Mammary microvascular endothelial cell (primary cell): ENCODE results near the gene PGRMC1. TPM values are rescaled to one million over a fixed set of nuclear protein-coding genes. Genes with fewer than 3 reads are reported as not detected.

ENCODE experiments used
- total RNA-seq: library from RNA; depleted of rRNA; stranded (reverse); fragments of >200 nt; gene quantifications from 2 replicates; pipeline ENCODE4 v1.2.3, GENCODE V29; 2015

PGRMC1 gene
- 72.0 and 77.0 TPM in 2 replicates for total RNA-seq

GRCh38 chrX:119235872-119236622, at the start of gene PGRMC1:
PGRMC1 (plus strand) TSS chrX:119236285; CDS start chrX:119236364, 79 bp downstream.

Other genes starting within 250 kb of the PGRMC1 start
- gene CT47C1, start 163.3 kb upstream of the PGRMC1 start, total RNA-seq, result not detected in 2 replicates
- not detected in 2 replicates for gene KIAA1210, start 108.5 kb upstream of the PGRMC1 start, total RNA-seq
- gene SLC25A43, start 163.1 kb downstream of the PGRMC1 start, total RNA-seq, result 21.2 and 22.1 TPM in 2 replicates
- gene SLC25A5, start 232.2 kb downstream of the PGRMC1 start, total RNA-seq, result 487 and 570 TPM in 2 replicates